Nephron (organoid): ENCODE data around the gene PPARD.

Experiments
- H3K27ac Mint-ChIP-seq, 3 experiments: 2 replicates each; pipeline ENCODE4 v1.8.0; 2020; ENCODE audit warnings: mixed read lengths in 3 of 3, mild to moderate bottlenecking in 2 of 3, moderate library complexity in 1 of 3
- H3K27me3 Mint-ChIP-seq: 2 replicates; pipeline ENCODE4 v1.8.0; 2021; ENCODE audit warnings: low read depth, mild to moderate bottlenecking, moderate library complexity, mixed read lengths
- H3K36me3 Mint-ChIP-seq: 2 replicates; pipeline ENCODE4 v1.8.0; 2020; ENCODE audit warnings: low read depth, mixed read lengths
- H3K4me1 Mint-ChIP-seq: 2 replicates; pipeline ENCODE4 v1.8.0; 2020; ENCODE audit warnings: mixed read lengths
- H3K4me3 Mint-ChIP-seq, 3 experiments: 2 replicates each; pipeline ENCODE4 v1.8.0; 2020; ENCODE audit warnings: mild to moderate bottlenecking in 3 of 3, mixed read lengths in 3 of 3, moderate library complexity in 2 of 3
- H3K9me3 Mint-ChIP-seq: 2 replicates; pipeline ENCODE4 v1.8.0; 2020; ENCODE audit warnings: mixed read lengths
- TF ChIP-seq, protein P1 (sequence below), 3 experiments: fragments of 200-600 bp; sonication (generic); IDR thresholded peaks; one replicate each; pipeline ENCODE4 v1.5.0; 2021; ENCODE audit warnings: antibody characterized with exemption in 3 of 3; ENCODE audit not compliant: unreplicated experiment in 3 of 3

Gene PPARD

DNA sequence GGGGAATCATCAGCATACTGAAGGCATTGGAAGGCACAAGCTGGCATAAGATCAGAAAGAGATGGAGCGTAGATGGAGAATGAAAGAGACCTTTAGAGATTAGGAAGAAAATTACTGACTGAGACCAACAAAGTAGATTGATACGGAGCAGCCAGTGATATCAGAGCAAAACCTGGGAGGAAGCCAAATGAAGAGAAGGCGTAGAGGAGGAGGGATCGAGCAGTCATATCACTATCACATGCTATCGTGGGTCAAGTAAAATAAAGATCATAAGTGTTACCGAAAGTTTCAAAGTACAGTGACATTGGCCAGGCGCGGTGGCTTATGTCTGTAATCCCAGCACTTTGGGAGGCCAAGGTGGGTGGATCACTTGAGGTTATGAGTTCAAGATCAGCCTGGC is 56.2 kb downstream of the PPARD start:
- peaks cover 9% of the 10 kb centered on the region for H3K36me3 Mint-ChIP-seq
- H3K4me3 Mint-ChIP-seq = no peak overlapping the region
- H3K27me3 Mint-ChIP-seq = no peaks in the 10 kb centered on the region
- H3K4me1 Mint-ChIP-seq = peaks cover 11% of the 10 kb centered on the region
- TF ChIP-seq, protein P1, sequence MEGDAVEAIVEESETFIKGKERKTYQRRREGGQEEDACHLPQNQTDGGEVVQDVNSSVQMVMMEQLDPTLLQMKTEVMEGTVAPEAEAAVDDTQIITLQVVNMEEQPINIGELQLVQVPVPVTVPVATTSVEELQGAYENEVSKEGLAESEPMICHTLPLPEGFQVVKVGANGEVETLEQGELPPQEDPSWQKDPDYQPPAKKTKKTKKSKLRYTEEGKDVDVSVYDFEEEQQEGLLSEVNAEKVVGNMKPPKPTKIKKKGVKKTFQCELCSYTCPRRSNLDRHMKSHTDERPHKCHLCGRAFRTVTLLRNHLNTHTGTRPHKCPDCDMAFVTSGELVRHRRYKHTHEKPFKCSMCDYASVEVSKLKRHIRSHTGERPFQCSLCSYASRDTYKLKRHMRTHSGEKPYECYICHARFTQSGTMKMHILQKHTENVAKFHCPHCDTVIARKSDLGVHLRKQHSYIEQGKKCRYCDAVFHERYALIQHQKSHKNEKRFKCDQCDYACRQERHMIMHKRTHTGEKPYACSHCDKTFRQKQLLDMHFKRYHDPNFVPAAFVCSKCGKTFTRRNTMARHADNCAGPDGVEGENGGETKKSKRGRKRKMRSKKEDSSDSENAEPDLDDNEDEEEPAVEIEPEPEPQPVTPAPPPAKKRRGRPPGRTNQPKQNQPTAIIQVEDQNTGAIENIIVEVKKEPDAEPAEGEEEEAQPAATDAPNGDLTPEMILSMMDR (IDR thresholded peaks at IDR 0.05; ENCODE audit: unreplicated experiment in 3 of 3) = no peak
- H3K27ac Mint-ChIP-seq = peak overlapping the region in 1 of 3 experiments; percentile 2
- no peaks in the 10 kb centered on the region for H3K9me3 Mint-ChIP-seq

DNA sequence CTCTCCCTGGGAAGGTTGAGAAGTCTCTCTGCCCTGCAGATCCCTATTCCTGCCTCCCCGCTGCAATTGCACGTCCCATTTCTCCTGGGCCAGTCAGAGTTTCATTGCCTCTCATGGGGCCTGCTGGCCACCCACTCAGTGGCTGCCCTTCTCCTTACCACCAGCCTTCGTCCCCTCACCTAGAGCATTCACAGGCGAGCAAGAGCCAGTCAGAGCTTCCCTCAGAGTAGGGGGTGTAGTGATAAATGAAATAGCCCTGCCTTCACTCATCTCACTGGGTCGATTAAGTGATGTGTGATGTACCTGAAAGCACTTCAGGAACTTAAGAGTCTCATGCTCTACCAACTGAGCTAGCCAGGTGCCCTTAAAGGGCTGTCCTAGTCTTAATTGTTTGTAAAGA is 57.8 kb downstream of the PPARD start:
- no peak overlapping the region for H3K4me3 Mint-ChIP-seq

DNA sequence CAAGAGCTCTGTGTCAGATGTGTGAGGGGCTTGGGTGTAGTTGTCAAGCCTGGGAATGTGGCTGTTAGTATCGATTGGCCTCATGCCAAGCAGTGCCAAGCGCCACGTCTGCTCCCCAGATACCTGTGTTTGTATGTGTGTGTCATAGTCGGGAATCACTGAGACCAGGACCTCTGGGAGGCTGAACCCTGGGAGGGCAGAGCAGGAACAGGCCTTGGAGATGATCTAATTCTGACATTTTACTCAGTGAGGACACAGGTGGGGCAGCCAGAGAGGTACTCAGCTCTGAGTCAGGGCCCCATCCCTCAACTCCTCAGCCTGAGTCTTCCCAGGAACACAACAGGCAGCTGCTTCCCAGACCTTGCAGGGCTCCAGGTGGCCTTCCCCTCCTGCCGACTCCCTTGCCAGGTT is 58.5 kb downstream of the PPARD start:
- Mint-ChIP-seq H3K27me3 (no peaks in the 10 kb centered on the region), H3K4me3 (no peak overlapping the region), H3K4me1 (peaks cover 6% of the 10 kb centered on the region), H3K9me3 (no peaks in the 10 kb centered on the region), H3K27ac (peak overlapping the region in 2 of 3 experiments; percentile 41 to 80), H3K36me3 (peaks cover 9% of the 10 kb centered on the region)
- TF ChIP-seq, protein P1 (IDR thresholded peaks at IDR 0.05; ENCODE audit: unreplicated experiment in 3 of 3) = no peak

More for the DNA sequence above, 57.8 kb downstream of the PPARD start:
- Mint-ChIP-seq H3K36me3 (peaks cover 9% of the 10 kb centered on the region), H3K27me3 (no peaks in the 10 kb centered on the region), H3K4me1 (peaks cover 6% of the 10 kb centered on the region), H3K9me3 (no peaks in the 10 kb centered on the region), H3K27ac (no peak overlapping the region)
- TF ChIP-seq, protein P1 (IDR thresholded peaks at IDR 0.05; ENCODE audit: unreplicated experiment in 3 of 3) = no peak

DNA sequence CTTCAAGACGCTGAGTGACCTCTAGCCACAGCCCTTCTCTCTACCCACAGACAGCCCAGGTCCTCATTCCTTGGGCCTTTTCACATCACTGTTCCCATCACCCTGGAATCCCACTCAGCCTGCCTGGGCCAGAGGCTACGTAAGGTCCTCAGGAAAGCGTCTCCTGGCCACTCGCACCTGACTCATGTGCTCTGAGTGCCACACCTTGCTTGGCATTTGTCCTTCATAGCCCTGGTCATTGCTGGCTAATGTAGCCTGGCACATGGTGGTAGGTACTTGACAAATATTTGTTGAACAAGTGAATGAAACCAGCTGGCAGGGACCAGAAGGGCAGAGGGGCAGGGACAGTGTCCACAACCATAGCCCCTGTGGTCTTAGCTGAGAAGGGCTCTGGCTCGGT is 59.2 kb downstream of the PPARD start:
- TF ChIP-seq, protein P1 (IDR thresholded peaks at IDR 0.05; ENCODE audit: unreplicated experiment in 3 of 3) = no peak
- no peaks in the 10 kb centered on the region for H3K27me3 Mint-ChIP-seq
- peaks cover 9% of the 10 kb centered on the region for H3K4me1 Mint-ChIP-seq
- H3K4me3 Mint-ChIP-seq = no peak overlapping the region
- peak overlapping the region in 2 of 3 experiments; percentile 31 to 80 for H3K27ac Mint-ChIP-seq
- peaks cover 9% of the 10 kb centered on the region for H3K36me3 Mint-ChIP-seq
- H3K9me3 Mint-ChIP-seq = no peaks in the 10 kb centered on the region

DNA sequence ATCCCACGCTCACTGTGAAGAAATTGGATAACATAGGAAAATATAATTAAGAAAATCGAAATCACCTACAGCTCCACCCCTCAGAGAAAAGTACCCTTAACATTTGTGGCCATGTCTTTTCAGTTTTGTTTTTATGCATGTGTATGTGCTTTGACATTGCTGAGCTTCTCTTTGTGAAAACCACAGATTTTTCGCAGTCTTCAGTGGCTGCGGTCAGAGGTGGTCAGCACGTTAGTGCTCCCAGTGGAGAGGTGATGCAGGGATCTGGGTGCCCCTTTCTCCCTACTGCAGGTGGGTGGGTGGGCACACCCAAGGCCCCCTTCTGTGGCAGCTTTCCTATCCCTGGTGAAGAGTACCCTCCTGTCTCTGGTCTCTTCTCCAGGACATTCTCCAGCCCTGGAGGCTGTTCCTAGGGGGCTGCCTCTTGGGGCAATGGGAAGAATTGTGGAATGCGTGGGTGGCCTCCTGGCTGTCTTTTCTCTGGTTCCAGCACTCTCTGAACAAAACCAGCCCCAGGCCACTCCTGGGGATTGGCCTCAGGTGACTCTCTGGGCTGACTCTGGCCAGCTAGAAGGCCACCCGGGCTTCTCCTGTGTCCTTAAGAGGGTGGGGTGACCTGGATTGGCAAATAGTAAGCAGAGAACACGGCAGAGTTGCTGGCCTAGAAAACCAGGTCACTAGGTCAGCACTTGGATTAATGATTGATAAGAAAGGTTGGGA is 59.9 kb downstream of the PPARD start:
- Mint-ChIP-seq H3K36me3 (peaks cover 5% of the 10 kb centered on the region), H3K9me3 (no peaks in the 10 kb centered on the region), H3K4me1 (peaks cover 9% of the 10 kb centered on the region), H3K27me3 (no peaks in the 10 kb centered on the region), H3K4me3 (no peak overlapping the region), H3K27ac (peak overlapping the region; percentile 28 to 80 (median 71))
- TF ChIP-seq, protein P1 (IDR thresholded peaks at IDR 0.05; ENCODE audit: unreplicated experiment in 3 of 3) = no peak

DNA sequence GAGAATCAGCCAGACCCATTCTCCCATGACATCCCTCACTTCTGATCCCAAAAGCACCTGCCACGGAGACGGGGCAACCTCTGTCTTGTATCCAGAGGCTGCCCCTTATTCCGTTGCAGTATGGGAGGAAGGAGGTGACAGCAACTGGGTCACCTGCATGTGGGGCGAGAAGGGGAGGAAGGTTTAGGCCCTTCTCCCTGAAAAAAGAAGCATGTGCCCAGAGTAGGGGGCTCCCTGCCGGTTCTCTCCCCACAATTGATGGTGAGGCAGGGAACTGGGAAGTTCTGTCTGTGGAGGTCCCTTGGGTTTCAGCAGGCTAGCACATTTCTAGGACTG is 60.5 kb downstream of the PPARD start:
- TF ChIP-seq, protein P1 (IDR thresholded peaks at IDR 0.05; ENCODE audit: unreplicated experiment in 3 of 3) = no peak
- no peaks in the 10 kb centered on the region for H3K36me3 Mint-ChIP-seq
- peaks cover 9% of the 10 kb centered on the region for H3K4me1 Mint-ChIP-seq
- H3K27ac Mint-ChIP-seq = peak overlapping the region; percentile 28 to 80 (median 71)
- no peak overlapping the region for H3K4me3 Mint-ChIP-seq
- no peaks in the 10 kb centered on the region for H3K9me3 Mint-ChIP-seq
- H3K27me3 Mint-ChIP-seq = no peaks in the 10 kb centered on the region
